GOT3 (cell line): ENCODE data around the gene TNFSF12.

Source experiments
- DNase-seq: peaks from one replicate; lab custom pipeline; 2025; ENCODE audit warnings: mixed read lengths; lab: John Stamatoyannopoulos, UW

Gene TNFSF12

GRCh38 chr17:7570351-7570750, 21.5 kb downstream of the TNFSF12 start:
- no peak for DNase-seq

DNA sequence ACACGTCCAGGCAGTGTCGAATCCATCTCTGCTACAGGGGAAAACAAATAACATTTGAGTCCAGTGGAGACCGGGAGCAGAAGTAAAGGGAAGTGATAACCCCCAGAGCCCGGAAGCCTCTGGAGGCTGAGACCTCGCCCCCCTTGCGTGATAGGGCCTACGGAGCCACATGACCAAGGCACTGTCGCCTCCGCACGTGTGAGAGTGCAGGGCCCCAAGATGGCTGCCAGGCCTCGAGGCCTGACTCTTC, 23.4 kb downstream of the TNFSF12 start:
- no peak for DNase-seq

DNA sequence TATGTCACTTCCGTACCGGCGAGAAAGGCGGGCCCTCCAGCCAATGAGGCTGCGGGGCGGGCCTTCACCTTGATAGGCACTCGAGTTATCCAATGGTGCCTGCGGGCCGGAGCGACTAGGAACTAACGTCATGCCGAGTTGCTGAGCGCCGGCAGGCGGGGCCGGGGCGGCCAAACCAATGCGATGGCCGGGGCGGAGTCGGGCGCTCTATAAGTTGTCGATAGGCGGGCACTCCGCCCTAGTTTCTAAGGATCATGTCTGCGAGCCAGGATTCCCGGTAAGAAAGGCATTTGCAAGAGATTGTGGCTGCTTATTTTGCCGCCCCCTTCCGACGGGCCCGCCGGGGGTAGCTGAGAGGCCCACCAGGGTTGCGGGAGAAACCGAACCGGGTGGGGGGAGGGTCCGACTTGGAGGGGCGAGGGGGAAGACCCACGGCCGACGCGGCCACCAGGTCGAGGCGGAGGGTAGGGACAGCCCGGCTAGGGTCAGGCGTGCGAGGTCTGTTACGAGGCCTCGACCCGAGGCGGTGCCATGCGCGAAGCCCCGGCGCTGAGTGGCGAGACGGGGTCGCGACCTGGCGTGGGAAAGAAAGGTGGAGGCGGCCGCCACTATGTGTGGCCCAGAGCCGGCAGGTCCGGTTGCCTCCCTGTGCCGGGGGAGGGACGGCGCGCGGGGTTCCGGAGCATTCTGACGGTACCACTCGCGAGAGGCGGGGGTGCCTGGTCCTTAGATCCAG, 23.9 kb downstream of the TNFSF12 start:
- DNase-seq: peak; percentile 99

DNA sequence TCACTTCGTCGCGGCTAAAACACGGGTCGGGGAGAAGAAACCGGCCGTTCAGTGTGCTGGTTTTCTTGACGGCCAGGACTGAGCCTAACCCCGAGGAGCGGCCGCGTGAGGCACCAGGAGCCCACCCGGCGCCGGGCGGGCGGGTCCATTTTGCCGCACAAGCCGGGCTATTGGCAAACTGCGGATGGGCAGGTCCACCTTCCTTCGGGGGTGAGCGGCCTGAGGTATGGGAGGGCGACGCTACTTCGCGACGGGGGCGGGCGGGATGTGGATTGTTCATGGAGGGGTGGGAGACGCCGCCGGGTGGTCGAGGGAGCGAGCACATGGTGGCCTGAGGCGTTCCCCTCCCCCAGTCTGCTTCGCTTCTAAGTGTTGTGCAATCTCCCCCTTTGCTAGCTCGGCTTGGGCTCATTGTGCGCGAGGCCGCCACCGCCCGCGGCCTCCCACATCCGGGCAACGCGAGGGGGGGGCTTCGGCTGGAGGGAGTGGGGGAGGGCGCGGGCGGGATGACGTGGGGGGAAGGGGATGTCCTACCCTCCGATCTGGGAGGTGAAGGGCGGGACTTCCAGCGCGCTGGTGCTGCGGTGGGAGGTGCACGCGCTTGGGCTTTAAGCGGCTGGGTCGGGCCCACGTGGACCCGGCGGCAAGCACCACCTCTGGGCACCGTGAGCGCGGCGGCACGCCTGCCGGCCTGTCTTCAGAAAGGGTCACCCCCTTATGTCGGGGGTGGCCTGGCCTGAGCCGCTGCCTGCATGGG, 24.6 kb downstream of the TNFSF12 start:
- DNase-seq: peak; percentile 28

DNA sequence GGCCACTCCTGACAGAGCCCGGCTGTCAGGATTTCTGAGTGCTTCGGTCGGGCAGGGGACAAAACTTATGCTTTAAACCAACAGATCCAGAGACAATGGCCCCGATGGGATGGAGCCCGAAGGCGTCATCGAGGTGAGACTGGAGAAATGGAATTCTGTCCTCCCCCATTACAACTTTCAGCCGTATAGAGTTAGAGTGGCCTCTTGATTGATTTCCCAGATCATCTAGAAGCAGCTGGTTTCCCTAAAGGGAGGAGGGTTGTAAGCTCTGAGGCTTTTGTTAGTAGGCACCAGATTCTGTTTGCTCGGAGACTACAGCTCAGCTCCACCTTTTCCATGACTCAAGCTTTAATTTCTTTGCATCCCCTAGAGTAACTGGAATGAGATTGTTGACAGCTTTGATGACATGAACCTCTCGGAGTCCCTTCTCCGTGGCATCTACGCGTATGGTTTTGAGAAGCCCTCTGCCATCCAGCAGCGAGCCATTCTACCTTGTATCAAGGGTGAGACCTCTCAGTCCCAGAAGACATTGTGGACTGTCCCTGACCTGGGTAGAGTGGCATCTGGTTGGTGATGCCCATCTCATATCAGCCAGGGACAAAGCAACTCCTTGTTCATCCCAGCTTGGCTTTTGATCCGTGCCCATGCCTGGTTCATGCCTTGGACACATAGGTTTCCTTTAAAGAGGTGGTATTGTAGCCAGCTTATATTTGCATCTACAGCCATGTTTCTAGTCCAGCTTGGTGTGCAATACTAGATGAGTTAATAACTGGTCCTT, 25.5 kb downstream of the TNFSF12 start:
- DNase-seq: no peak

DNA sequence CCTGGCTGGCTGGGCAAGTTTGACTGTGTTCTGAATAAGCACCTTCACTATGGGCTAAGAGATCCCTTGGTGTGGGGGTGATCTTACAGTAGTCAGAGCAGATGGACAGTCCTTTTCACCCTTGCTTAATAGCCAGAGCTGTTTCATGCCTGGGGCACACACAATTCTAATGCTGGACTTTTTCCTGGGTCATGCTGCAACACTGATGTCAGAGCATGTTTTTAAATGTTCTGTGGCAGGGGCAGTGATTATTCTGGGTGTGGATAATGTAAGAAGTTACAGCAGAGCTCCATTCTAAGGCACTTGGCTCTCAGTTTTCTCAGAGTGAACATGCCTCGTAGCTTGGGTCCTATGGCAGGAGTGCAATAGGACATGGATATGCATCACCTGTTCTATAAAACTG, 26.6 kb downstream of the TNFSF12 start:
- no peak for DNase-seq

DNA sequence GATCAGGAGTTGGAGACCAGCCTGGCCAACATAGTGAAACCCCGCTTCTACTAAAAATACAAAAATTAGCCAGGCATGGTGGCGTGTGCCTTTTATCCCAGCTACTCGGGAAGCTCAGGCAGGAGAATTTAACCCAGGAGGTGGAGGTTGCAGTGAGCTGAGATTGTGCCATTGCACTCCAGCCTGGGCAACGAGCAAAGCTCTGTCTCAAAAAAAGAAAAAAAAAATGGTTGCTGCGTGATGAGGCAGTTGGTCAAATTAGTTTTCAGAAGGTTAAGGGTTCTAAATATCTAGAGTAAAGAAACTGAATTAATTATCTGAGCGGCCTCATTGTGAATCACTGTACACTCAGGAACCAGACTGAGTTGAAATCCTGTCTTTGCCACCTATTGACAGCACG, 27.1 kb downstream of the TNFSF12 start:
- no peak for DNase-seq

- no peak for DNase-seq
These were observed 27.6 kb downstream of the TNFSF12 start for GRCh38 chr17:7576432-7576937.

DNA sequence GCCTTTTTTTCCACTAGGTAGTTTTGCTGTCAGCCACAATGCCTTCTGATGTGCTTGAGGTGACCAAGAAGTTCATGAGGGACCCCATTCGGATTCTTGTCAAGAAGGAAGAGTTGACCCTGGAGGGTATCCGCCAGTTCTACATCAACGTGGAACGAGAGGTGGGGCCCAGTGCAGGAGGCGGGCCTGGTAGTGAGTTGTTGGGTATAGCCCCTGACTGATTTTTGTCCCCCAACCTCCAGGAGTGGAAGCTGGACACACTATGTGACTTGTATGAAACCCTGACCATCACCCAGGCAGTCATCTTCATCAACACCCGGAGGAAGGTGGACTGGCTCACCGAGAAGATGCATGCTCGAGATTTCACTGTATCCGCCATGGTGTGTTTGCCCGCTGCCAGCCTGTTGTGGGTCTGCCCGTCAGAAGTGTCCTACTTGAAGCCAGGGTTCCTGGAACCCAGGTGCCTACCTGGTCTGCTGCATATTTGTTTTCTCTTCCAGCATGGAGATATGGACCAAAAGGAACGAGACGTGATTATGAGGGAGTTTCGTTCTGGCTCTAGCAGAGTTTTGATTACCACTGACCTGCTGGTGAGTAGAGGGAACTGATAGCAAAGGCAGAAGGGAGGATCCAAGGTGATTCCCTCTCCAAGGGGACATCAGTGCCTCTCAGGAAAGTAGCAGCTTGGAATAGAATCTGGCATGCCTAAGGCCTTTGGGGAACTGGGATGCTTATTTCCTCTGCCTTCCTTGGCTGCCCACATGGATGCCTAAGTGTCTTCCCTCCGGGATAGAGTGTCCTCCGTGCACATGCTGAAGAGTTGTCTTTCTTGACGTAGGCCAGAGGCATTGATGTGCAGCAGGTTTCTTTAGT, 28.7 kb downstream of the TNFSF12 start:
- no peak for DNase-seq

DNA sequence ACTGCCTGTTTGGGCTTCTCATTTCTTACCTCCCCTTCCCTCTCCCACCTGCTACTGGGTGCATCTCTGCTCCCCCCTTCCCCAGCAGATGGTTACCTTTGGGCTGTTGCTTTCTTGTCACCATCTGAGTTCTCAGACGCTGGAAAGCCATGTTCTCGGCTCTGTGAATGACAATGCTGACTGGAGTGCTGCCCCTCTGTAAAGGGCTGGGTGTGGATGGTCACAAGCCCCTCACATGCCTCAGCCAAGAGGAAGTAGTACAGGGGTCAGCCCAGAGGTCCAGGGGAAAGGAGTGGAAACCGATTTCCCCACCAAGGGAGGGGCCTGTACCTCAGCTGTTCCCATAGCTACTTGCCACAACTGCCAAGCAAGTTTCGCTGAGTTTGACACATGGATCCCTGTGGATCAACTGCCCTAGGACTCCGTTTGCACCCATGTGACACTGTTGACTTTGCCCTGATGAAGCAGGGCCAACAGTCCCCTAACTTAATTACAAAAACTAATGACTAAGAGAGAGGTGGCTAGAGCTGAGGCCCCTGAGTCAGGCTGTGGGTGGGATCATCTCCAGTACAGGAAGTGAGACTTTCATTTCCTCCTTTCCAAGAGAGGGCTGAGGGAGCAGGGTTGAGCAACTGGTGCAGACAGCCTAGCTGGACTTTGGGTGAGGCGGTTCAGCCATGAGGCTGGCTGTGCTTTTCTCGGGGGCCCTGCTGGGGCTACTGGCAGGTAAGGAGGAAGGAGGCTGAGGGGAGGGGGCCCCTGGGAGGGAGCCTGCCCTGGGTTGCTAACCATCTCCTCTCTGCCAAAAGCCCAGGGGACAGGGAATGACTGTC, 30.4 kb downstream of the TNFSF12 start, which contains the start of gene CD68:
CD68 (plus strand) TSS at position 638 of the 833 bp plus-strand sequence; CDS start at position 678, 40 bp downstream.
- DNase-seq: peak; percentile 78

DNA sequence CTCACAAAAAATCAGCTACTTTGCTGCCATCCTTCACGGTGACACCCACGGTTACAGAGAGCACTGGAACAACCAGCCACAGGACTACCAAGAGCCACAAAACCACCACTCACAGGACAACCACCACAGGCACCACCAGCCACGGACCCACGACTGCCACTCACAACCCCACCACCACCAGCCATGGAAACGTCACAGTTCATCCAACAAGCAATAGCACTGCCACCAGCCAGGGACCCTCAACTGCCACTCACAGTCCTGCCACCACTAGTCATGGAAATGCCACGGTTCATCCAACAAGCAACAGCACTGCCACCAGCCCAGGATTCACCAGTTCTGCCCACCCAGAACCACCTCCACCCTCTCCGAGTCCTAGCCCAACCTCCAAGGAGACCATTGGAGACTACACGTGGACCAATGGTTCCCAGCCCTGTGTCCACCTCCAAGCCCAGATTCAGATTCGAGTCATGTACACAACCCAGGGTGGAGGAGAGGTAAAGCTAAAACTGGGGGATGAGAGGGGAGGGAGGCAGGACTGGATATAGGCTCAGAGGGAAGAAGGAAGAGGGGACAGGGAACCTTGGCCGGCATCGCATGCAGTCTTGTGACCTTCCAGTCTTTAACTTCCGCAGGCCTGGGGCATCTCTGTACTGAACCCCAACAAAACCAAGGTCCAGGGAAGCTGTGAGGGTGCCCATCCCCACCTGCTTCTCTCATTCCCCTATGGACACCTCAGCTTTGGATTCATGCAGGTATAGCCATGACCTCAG, 31.2 kb downstream of the TNFSF12 start:
- no peak for DNase-seq

DNA sequence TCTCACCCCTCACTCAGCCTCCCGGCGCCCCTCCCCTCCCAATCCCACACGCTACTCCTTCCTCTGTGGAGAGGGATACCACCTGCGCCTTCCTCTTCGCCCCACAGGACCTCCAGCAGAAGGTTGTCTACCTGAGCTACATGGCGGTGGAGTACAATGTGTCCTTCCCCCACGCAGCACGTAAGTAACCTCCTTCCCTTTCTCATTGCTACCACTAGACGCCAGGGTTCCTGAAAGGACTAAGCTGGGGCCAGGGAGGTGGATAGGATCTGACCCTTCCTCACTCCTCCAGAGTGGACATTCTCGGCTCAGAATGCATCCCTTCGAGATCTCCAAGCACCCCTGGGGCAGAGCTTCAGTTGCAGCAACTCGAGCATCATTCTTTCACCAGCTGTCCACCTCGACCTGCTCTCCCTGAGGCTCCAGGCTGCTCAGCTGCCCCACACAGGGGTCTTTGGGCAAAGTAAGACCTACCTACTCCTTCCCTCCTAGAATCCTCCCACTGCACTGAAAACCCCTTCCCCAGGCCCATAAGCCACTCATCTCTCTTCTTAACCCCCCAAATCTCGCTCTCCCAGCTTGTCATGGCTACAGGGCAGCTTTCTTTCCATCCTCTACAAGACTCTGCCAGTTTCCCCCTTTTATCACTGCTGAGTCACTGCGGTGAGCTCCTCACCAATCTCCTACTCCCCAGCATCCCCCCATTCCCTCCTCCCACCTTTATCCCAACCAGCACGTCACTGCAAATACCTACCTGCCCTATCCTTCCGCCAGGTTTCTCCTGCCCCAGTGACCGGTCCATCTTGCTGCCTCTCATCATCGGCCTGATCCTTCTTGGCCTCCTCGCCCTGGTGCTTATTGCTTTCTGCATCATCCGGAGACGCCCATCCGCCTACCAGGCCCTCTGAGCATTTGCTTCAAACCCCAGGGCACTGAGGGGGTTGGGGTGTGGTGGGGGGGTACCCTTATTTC, 32.0 kb downstream of the TNFSF12 start:
- DNase-seq: no peak

- DNase-seq: no peak
These were observed 33.8 kb downstream of the TNFSF12 start for GRCh38 chr17:7582396-7583252.

- peak; percentile 85 for DNase-seq
These were observed 34.6 kb downstream of the TNFSF12 start, which contains the start of gene MPDU1 for GRCh38 chr17:7583253-7584109. MPDU1 (plus strand) TSS chr17:7583852; CDS start chr17:7583863, 11 bp downstream.

DNA sequence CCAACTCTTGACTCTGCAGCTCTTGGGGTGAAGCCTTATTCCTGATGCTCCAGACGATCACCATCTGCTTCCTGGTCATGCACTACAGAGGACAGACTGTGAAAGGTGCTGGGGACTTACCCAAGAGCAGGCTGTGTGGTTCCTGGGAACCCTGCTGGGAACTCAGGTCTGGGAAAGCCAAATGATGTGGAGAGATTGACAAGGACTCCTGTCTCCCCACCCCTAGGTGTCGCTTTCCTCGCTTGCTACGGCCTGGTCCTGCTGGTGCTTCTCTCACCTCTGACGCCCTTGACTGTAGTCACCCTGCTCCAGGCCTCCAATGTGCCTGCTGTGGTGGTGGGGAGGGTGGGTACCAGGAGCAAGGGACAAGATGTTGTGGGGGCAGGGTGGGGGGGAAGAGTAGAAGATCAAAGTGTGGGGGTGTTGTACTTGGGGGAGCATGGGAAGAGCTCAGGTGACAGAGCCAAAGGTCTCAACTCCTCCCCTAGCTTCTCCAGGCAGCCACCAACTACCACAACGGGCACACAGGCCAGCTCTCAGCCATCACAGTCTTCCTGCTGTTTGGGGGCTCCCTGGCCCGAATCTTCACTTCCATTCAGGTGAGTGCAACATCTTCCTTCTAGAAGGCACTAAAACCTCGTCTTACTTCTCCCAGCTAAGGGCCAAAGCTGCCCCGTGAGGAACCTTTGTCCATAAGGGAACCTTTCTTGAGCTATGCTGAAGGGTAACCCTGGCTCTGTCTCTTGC, 38.0 kb downstream of the TNFSF12 start:
- no peak for DNase-seq
